Panc1 (cell line): Measurements from ENCODE around the gene LSMEM2. TPM values are rescaled to one million over a fixed set of nuclear protein-coding genes. Genes with fewer than 3 reads are reported as not detected.

ENCODE experiments used
- ATAC-seq: fragments of 200-7000 bp; cut with Tn5 transposase; 2 replicates; pipeline ENCODE4 v1.9.1; 2020; ENCODE audit warnings: mild to moderate bottlenecking, moderate library complexity
- BruUV-seq: library from RNA; stranded (reverse); fragments of 400-500 nt; replicated peaks from 2 replicates; lab custom pipeline; 2021; lab: Mats Ljungman, UMichigan
- CTCF ChIA-PET: fragments of 300-600 bp; sonication (Branson Sonifier 250); formaldehyde crosslinking; loops from one replicate; lab custom pipeline; 2022; ENCODE audit warnings: antibody characterized with exemption; lab: Charles Lee
- POLR2A ChIA-PET: fragments of 300-600 bp; sonication (Branson Sonifier 250); formaldehyde crosslinking; loops from one replicate; lab custom pipeline; 2022; ENCODE audit warnings: antibody characterized with exemption; lab: Charles Lee
- DNase-seq: peaks from one replicate; pipeline ENCODE4 v3.0.0-alpha.2; 2010; ENCODE audit warnings: low read depth, low spot score
- H3K27ac ChIP-seq: 2 replicates; pipeline ENCODE4 v1.5.1; 2011; ENCODE audit warnings: mild to moderate bottlenecking, low read length, inconsistent platforms
- H3K27me3 ChIP-seq: fragments of 200-500 bp; sonication (Bioruptor generic); 2 replicates; pipeline ENCODE4 v1.6.0; 2014; ENCODE audit warnings: low read length, inconsistent platforms; ENCODE audit not compliant: control insufficient read depth, insufficient read depth
- H3K36me3 ChIP-seq: fragments of 200-500 bp; sonication (Bioruptor generic); 2 replicates; pipeline ENCODE4 v1.5.1; 2014; ENCODE audit warnings: inconsistent platforms, mild to moderate bottlenecking, low read length, moderate library complexity; ENCODE audit not compliant: control insufficient read depth, insufficient read depth
- H3K4me1 ChIP-seq: 2 replicates; pipeline ENCODE4 v1.5.1; 2011; ENCODE audit warnings: inconsistent platforms, mild to moderate bottlenecking, low read length, moderate library complexity; ENCODE audit not compliant: control insufficient read depth, insufficient read depth
- H3K4me3 ChIP-seq, 2 experiments: 2 replicates each; pipeline ENCODE4 v1.5.1; 2011 to 2012; ENCODE audit warnings: low read depth in 2 of 2, low read length in 2 of 2, mild to moderate bottlenecking in 2 of 2, inconsistent platforms in 1 of 2, moderate library complexity in 1 of 2
- H3K9me3 ChIP-seq: fragments of 200-500 bp; sonication (Bioruptor generic); 2 replicates; pipeline ENCODE4 v1.5.1; 2014; ENCODE audit warnings: low read depth, mild to moderate bottlenecking, inconsistent platforms, low read length, moderate library complexity; ENCODE audit not compliant: control insufficient read depth, insufficient read depth
- POLR2AphosphoS5 ChIP-seq: IDR thresholded peaks from 2 replicates; pipeline ENCODE4 v1.6.1; 2012; ENCODE audit warnings: mild to moderate bottlenecking, low read depth, low read length, moderate library complexity
- TCF7L2 ChIP-seq: IDR thresholded peaks from 2 replicates; pipeline ENCODE4 v1.6.1; 2011; ENCODE audit warnings: mild to moderate bottlenecking, low read depth, low read length, inconsistent platforms
- in situ Hi-C: cut with HindIII; loops from 2 replicates; pipeline ENCODE4 v1.10.0; 2016; ENCODE audit warnings: low sequenced_read_pairs, low pct_unique_long_range_greater_than_20kb
- intact Hi-C: fragments of 100-400 bp; cut with micrococcal nuclease; formaldehyde crosslinking; loops from one replicate; pipeline ENCODE4 v1.10.0; 2022; ENCODE audit not compliant: unreplicated experiment
- total RNA-seq: library from RNA; stranded (reverse); gene quantifications from one replicate; pipeline ENCODE4 v1.2.1, GENCODE V29; 2021; ENCODE audit not compliant: unreplicated experiment
- TF ChIP-seq, protein P1 (sequence below): fragments of 450-650 bp; IDR thresholded peaks from 2 replicates; pipeline ENCODE4 v1.5.1; 2017; ENCODE audit warnings: mild to moderate bottlenecking
- TF ChIP-seq, protein P2 (sequence below), 2 experiments: IDR thresholded peaks; 2 replicates each; pipeline ENCODE4 v1.6.1; 2011 to 2012; ENCODE audit warnings: low read depth in 2 of 2, control low read depth in 1 of 2, low read length in 1 of 2, mild to moderate bottlenecking in 1 of 2, moderate library complexity in 1 of 2; ENCODE audit not compliant: insufficient read depth in 1 of 2

The LSMEM2 gene
- total RNA-seq, 1 experiment from 2014 or later, result not detected

DNA sequence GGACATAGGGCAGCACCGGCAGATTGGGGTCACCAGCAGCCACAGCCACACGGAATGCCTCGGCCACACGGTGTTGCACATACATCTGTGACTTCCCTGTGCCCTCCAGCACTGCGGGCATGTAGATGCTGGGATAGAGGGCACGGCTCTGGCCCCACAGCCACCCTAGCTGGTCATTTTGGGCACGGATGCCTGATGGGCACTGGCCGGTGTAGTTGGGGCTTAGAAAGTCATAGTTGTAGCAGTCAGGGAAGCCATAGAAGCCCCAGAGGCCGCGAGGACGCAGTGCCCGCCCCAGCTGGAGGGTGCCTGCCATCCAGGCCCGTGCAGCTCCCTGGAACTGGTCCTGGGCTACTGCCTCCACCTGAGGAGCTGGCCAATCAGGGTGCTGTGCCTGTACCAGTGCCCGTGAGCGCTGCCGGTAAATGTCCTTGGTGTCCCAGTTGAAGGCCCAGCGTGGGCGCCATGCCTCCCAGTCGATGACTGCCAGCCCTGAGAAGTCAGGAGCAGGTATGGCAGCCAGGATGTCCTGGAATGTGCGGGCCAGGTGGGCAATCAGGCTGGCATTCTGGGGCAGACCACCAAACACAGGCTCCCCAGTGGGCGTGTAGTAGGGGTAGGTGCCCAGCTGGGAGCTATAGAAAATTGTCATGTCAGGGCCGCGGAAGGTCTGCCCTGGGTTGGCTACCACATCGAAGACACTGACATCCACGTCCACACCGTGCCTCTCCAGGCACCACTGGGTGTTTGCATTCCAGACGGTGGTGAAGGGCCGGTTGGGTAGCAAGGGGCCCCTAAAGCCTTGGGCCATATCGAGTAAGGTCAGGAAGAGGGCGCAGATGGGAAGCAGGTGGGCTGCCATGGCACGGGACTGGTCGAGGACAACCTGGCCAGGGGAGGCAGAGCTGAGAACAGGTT lies 23.5 kb downstream of the LSMEM2 start:
- no peaks in the 10 kb centered on the region for H3K9me3 ChIP-seq
- no peak overlapping the region for H3K4me3 ChIP-seq
- intact Hi-C loops (no loop called here), in situ Hi-C loops (no loop called here)
- BruUV-seq, result no TSS peak
- ChIA-PET POLR2A (no interaction called here), CTCF (no interaction called here)
- TF ChIP-seq, protein P1, sequence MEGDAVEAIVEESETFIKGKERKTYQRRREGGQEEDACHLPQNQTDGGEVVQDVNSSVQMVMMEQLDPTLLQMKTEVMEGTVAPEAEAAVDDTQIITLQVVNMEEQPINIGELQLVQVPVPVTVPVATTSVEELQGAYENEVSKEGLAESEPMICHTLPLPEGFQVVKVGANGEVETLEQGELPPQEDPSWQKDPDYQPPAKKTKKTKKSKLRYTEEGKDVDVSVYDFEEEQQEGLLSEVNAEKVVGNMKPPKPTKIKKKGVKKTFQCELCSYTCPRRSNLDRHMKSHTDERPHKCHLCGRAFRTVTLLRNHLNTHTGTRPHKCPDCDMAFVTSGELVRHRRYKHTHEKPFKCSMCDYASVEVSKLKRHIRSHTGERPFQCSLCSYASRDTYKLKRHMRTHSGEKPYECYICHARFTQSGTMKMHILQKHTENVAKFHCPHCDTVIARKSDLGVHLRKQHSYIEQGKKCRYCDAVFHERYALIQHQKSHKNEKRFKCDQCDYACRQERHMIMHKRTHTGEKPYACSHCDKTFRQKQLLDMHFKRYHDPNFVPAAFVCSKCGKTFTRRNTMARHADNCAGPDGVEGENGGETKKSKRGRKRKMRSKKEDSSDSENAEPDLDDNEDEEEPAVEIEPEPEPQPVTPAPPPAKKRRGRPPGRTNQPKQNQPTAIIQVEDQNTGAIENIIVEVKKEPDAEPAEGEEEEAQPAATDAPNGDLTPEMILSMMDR, result no peak
- no peak for TF ChIP-seq TCF7L2
- no peak for TF ChIP-seq POLR2AphosphoS5
- TF ChIP-seq, protein P2, sequence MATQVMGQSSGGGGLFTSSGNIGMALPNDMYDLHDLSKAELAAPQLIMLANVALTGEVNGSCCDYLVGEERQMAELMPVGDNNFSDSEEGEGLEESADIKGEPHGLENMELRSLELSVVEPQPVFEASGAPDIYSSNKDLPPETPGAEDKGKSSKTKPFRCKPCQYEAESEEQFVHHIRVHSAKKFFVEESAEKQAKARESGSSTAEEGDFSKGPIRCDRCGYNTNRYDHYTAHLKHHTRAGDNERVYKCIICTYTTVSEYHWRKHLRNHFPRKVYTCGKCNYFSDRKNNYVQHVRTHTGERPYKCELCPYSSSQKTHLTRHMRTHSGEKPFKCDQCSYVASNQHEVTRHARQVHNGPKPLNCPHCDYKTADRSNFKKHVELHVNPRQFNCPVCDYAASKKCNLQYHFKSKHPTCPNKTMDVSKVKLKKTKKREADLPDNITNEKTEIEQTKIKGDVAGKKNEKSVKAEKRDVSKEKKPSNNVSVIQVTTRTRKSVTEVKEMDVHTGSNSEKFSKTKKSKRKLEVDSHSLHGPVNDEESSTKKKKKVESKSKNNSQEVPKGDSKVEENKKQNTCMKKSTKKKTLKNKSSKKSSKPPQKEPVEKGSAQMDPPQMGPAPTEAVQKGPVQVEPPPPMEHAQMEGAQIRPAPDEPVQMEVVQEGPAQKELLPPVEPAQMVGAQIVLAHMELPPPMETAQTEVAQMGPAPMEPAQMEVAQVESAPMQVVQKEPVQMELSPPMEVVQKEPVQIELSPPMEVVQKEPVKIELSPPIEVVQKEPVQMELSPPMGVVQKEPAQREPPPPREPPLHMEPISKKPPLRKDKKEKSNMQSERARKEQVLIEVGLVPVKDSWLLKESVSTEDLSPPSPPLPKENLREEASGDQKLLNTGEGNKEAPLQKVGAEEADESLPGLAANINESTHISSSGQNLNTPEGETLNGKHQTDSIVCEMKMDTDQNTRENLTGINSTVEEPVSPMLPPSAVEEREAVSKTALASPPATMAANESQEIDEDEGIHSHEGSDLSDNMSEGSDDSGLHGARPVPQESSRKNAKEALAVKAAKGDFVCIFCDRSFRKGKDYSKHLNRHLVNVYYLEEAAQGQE (IDR thresholded peaks at IDR 0.05; ENCODE audit: insufficient read depth in 1 of 2, low read depth in 2 of 2, low read length in 1 of 2), result no peak
- H3K36me3 ChIP-seq, result no peaks in the 10 kb centered on the region
- no peak for ATAC-seq
- DNase-seq, result no peak
- H3K27ac ChIP-seq, result no peak overlapping the region
- no peaks in the 10 kb centered on the region for H3K27me3 ChIP-seq
- peaks cover 4% of the 10 kb centered on the region for H3K4me1 ChIP-seq

DNA sequence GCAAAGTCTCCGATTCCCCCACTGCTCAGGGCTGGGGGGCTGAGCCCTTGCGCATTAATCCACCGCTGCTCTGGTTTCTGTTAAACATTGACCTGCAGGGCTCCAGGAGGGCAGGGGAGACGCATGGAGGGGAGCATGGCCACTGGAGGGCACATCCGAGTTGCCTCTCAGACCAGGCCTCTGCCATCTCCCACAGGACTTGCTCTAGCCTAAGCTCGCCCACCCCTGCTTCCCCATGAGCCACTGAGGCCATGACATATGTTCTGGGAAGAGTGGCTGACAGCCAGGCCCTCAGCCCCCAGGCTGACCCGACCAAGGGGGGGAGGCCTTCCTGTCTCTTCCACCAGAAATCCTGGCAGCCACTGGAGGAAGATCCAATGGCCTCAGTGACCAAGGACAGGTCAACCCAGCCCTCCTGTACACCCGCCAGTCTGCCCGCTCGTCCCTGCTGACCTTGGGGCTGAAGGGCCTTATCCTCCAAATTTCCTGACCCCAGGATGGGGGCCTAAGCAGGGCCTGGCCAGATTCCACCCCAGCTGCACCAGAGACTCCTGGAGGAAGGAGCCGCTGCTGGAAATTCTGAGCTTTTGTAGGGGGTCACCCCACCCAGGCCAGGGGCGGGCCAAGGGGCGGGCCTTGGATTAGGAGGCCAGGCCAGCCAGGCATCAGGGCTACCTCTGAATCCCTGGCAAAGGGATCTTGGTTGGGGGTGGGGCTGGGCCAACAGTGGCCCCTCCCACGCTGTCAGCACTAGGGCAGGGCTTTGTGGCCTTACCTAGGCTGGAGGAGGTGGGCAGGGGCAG lies 24.3 kb downstream of the LSMEM2 start, which contains the start of gene HYAL1:
TSS of gene HYAL1 (minus strand) at position 562 of the 803 bp plus-strand sequence. CDS start 618 bp downstream, outside the sequence.
- POLR2A ChIA-PET, result no interaction called here

More for the DNA sequence above, 24.3 kb downstream of the LSMEM2 start, which contains the start of gene HYAL1:
- peaks cover 3% of the 10 kb centered on the region for H3K4me1 ChIP-seq
- no peaks in the 10 kb centered on the region for H3K36me3 ChIP-seq
- H3K27me3 ChIP-seq, result no peaks in the 10 kb centered on the region
- H3K27ac ChIP-seq, result no peak within 1 kb of the TSS
- ATAC-seq (no peak), DNase-seq (no peak)
- in situ Hi-C loops, result no loop called here
- no TSS peak for BruUV-seq
- no peak within 1 kb of the TSS for H3K4me3 ChIP-seq
- CTCF ChIA-PET, result no interaction called here
- intact Hi-C loops, result no loop called here
- no peaks in the 10 kb centered on the region for H3K9me3 ChIP-seq
- no peak for TF ChIP-seq POLR2AphosphoS5
